Ovary (tissue), 3 donors: ENCODE results near the gene SDK1.

ENCODE experiments used
- CTCF ChIP-seq, 3 donors: fragments of 450-650 bp in 2 of 3; fragments of 200-600 bp in 1 of 3; IDR thresholded peaks; one replicate each; pipeline versions ENCODE4 v1.5.1 to v1.8.0; 2016 to 2022; ENCODE audit warnings: antibody characterized with exemption in 3 of 3, mild to moderate bottlenecking in 1 of 3
- EP300 ChIP-seq: sonication (generic); formaldehyde crosslinking; IDR thresholded peaks from one replicate; pipeline ENCODE4 v1.6.1; 2017; ENCODE audit warnings: antibody characterized with exemption
- POLR2A ChIP-seq: fragments of 450-650 bp; IDR thresholded peaks from one replicate; pipeline ENCODE4 v1.6.1; 2017; ENCODE audit warnings: antibody characterized with exemption, mild to moderate bottlenecking, moderate library complexity
- donor health status: DM: no; HTN: no; CAD: no.

GRCh38 chr7:4057289-4057616 is 756.2 kb downstream of the SDK1 start:
- TF ChIP-seq CTCF (IDR thresholded peaks at IDR 0.05) (no peak), POLR2A (no peak), EP300 (no peak)
